Activated CD4-positive, alpha-beta T cell treated with anti-CD3 and anti-CD28 coated beads for 24 hours (primary cell): Measurements from ENCODE around the gene ERMARD.

Experiments used
- DNase-seq, 2 donors: peaks; one replicate each; pipeline ENCODE4 v3.0.0-alpha.2; 2020; ENCODE audit warnings: low read depth in 2 of 2

ERMARD gene

GRCh38 chr6:169783971-169784820, 32.8 kb downstream of the ERMARD start:
- no peak for DNase-seq

- DNase-seq = no peak
Observed at GRCh38 chr6:169784821-169785340, 33.5 kb downstream of the ERMARD start.

GRCh38 chr6:169785566-169785965, 34.1 kb downstream of the ERMARD start:
- DNase-seq = no peak

- no peak for DNase-seq
Observed at GRCh38 chr6:169786349-169786748, 34.9 kb downstream of the ERMARD start.

- DNase-seq = no peak
Observed at GRCh38 chr6:169787797-169788196, 36.4 kb downstream of the ERMARD start.

GRCh38 chr6:169788809-169789145, 37.4 kb downstream of the ERMARD start:
- no peak for DNase-seq

- no peak for DNase-seq
Observed at GRCh38 chr6:169789146-169789943, 37.9 kb downstream of the ERMARD start.

GRCh38 chr6:169789944-169790927, 38.8 kb downstream of the ERMARD start:
- peak; percentile 61 to 64 for DNase-seq

GRCh38 chr6:169791721-169792131, 40.3 kb downstream of the ERMARD start:
- no peak for DNase-seq

- DNase-seq = no peak
Observed at GRCh38 chr6:169792306-169793015, 41.0 kb downstream of the ERMARD start.

GRCh38 chr6:169793408-169793807, 42.0 kb downstream of the ERMARD start:
- DNase-seq = no peak

- DNase-seq = no peak
Observed at GRCh38 chr6:169794317-169795055, 43.1 kb downstream of the ERMARD start.

GRCh38 chr6:169795196-169795595, 43.8 kb downstream of the ERMARD start:
- no peak for DNase-seq

GRCh38 chr6:169798764-169799473, 47.5 kb downstream of the ERMARD start:
- no peak for DNase-seq

GRCh38 chr6:169799474-169799926, 48.1 kb downstream of the ERMARD start:
- no peak for DNase-seq

- DNase-seq = no peak
Observed at GRCh38 chr6:169800116-169800667, 48.8 kb downstream of the ERMARD start.

GRCh38 chr6:169800668-169801395, 49.4 kb downstream of the ERMARD start:
- DNase-seq = no peak

GRCh38 chr6:169801396-169802160, 50.2 kb downstream of the ERMARD start:
- DNase-seq = no peak
